H1 (cell line): ENCODE data around the gene NAV2. TPM values are rescaled to one million over a fixed set of nuclear protein-coding genes. Genes with fewer than 3 reads are reported as not detected.

Source experiments
- EGR1 ChIP-seq: IDR thresholded peaks from 2 replicates; pipeline ENCODE4 v1.6.1; 2011; ENCODE audit warnings: low read depth, low read length, borderline replicate concordance
- NANOG ChIP-seq: IDR thresholded peaks from 2 replicates; pipeline ENCODE4 v1.6.1; 2011; ENCODE audit warnings: low read length, low read depth, mild to moderate bottlenecking, inconsistent platforms; ENCODE audit not compliant: insufficient read depth, poor library complexity, severe bottlenecking
- SIN3A ChIP-seq, 2 experiments: IDR thresholded peaks in 1 of 2; conservative IDR thresholded peaks in 1 of 2; 2 replicates each; pipeline ENCODE4 v1.6.1; 2011 to 2012; ENCODE audit warnings: low read length in 2 of 2, improper control_type of control experiment in 1 of 2, low read depth in 1 of 2, mild to moderate bottlenecking in 1 of 2
- SP2 ChIP-seq: IDR thresholded peaks from 2 replicates; pipeline ENCODE4 v1.6.1; 2012; ENCODE audit warnings: mild to moderate bottlenecking, low read length, inconsistent platforms
- polyA plus RNA-seq, 7 experiments: library from polyadenylated mRNA; depleted of rRNA in 3 of 7; stranded (reverse) in 5 of 7; unstranded in 2 of 7; fragments of >200 nt in 5 of 7; fragments of 200-250 nt in 2 of 7; gene quantifications; 1 replicate in 5 of 7; 2 replicates in 1 of 7; 4 replicates in 1 of 7; pipeline versions ENCODE4 v1.2.1 to v1.2.3, GENCODE V29; 2011 to 2013; ENCODE audit warnings: missing spikeins in 2 of 7, mixed read lengths in 2 of 7
- total RNA-seq: library from RNA; stranded (reverse); fragmentation: NEBNext Ultra II Directional; extraction: Animal tissue kit (Norgen Biotek cat#: 25700); gene quantifications from 2 replicates; pipeline ENCODE4 v1.2.1, GENCODE V29; 2021
- TF ChIP-seq, protein P1 (sequence below): fragments of 300-600 bp; sonication (generic); IDR thresholded peaks from 2 replicates; pipeline ENCODE4 v1.7.1; 2012; ENCODE audit warnings: low read length, moderate library complexity, mild to moderate bottlenecking, inconsistent platforms; ENCODE audit not compliant: insufficient replicate concordance

Gene NAV2
- total and polyA plus RNA-seq, 2 of the 8 experiments (the other 6 are each of a cell fraction or from before 2014, with no cell fraction given) = 35.6 to 73.6 TPM

DNA sequence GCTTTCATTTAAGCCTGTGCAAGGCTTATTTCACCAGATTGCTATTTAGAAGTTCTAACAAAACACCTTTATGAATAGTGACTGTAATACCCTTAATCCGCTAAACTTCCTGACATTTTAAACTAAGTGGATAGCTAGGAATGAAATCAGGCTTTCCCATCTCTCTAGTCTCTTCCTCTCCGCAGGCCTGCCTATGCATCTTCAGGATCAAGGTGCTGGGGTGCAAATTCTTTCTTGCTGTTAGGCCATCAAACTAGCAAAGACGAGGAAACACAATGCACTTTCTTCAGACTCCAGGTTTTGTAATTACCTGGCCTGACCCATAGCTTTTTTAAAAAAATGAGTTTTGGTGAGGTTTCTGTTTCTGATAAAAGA is 298.2 kb downstream of the NAV2 start (continued):
- TF ChIP-seq, protein P1, sequence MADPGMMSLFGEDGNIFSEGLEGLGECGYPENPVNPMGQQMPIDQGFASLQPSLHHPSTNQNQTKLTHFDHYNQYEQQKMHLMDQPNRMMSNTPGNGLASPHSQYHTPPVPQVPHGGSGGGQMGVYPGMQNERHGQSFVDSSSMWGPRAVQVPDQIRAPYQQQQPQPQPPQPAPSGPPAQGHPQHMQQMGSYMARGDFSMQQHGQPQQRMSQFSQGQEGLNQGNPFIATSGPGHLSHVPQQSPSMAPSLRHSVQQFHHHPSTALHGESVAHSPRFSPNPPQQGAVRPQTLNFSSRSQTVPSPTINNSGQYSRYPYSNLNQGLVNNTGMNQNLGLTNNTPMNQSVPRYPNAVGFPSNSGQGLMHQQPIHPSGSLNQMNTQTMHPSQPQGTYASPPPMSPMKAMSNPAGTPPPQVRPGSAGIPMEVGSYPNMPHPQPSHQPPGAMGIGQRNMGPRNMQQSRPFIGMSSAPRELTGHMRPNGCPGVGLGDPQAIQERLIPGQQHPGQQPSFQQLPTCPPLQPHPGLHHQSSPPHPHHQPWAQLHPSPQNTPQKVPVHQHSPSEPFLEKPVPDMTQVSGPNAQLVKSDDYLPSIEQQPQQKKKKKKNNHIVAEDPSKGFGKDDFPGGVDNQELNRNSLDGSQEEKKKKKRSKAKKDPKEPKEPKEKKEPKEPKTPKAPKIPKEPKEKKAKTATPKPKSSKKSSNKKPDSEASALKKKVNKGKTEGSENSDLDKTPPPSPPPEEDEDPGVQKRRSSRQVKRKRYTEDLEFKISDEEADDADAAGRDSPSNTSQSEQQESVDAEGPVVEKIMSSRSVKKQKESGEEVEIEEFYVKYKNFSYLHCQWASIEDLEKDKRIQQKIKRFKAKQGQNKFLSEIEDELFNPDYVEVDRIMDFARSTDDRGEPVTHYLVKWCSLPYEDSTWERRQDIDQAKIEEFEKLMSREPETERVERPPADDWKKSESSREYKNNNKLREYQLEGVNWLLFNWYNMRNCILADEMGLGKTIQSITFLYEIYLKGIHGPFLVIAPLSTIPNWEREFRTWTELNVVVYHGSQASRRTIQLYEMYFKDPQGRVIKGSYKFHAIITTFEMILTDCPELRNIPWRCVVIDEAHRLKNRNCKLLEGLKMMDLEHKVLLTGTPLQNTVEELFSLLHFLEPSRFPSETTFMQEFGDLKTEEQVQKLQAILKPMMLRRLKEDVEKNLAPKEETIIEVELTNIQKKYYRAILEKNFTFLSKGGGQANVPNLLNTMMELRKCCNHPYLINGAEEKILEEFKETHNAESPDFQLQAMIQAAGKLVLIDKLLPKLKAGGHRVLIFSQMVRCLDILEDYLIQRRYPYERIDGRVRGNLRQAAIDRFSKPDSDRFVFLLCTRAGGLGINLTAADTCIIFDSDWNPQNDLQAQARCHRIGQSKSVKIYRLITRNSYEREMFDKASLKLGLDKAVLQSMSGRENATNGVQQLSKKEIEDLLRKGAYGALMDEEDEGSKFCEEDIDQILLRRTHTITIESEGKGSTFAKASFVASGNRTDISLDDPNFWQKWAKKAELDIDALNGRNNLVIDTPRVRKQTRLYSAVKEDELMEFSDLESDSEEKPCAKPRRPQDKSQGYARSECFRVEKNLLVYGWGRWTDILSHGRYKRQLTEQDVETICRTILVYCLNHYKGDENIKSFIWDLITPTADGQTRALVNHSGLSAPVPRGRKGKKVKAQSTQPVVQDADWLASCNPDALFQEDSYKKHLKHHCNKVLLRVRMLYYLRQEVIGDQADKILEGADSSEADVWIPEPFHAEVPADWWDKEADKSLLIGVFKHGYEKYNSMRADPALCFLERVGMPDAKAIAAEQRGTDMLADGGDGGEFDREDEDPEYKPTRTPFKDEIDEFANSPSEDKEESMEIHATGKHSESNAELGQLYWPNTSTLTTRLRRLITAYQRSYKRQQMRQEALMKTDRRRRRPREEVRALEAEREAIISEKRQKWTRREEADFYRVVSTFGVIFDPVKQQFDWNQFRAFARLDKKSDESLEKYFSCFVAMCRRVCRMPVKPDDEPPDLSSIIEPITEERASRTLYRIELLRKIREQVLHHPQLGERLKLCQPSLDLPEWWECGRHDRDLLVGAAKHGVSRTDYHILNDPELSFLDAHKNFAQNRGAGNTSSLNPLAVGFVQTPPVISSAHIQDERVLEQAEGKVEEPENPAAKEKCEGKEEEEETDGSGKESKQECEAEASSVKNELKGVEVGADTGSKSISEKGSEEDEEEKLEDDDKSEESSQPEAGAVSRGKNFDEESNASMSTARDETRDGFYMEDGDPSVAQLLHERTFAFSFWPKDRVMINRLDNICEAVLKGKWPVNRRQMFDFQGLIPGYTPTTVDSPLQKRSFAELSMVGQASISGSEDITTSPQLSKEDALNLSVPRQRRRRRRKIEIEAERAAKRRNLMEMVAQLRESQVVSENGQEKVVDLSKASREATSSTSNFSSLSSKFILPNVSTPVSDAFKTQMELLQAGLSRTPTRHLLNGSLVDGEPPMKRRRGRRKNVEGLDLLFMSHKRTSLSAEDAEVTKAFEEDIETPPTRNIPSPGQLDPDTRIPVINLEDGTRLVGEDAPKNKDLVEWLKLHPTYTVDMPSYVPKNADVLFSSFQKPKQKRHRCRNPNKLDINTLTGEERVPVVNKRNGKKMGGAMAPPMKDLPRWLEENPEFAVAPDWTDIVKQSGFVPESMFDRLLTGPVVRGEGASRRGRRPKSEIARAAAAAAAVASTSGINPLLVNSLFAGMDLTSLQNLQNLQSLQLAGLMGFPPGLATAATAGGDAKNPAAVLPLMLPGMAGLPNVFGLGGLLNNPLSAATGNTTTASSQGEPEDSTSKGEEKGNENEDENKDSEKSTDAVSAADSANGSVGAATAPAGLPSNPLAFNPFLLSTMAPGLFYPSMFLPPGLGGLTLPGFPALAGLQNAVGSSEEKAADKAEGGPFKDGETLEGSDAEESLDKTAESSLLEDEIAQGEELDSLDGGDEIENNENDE = no peak
- no peak for TF ChIP-seq SIN3A (conservative IDR thresholded peaks at IDR 0.05 in 1 of 2, IDR thresholded peaks at IDR 0.05 in 1 of 2; ENCODE audit: low read depth in 1 of 2, low read length in 2 of 2)
- TF ChIP-seq NANOG = no peak
- TF ChIP-seq SP2 = no peak
- no peak for TF ChIP-seq EGR1
- TF ChIP-seq, all 59 proteins: peak for 0
